GM21367 (cell line): ENCODE data around the gene MTCL3.
"Not testable (repeated sequence)": the region's sequence is repeated elsewhere in the genome, so short reads cannot be mapped to it uniquely, and the experiment has no call there.

ENCODE experiments used
- ATAC-seq: cut with Tn5 transposase; IDR thresholded peaks from one replicate; pipeline ENCODE4 v1.9.1; 2021; ENCODE audit not compliant: unreplicated experiment

The MTCL3 gene

GRCh38 chr6:127439718-127440117 lies 79.4 kb downstream of the MTCL3 start:
- no peak for ATAC-seq

GRCh38 chr6:127436578-127437110 lies 82.5 kb downstream of the MTCL3 start:
- no peak for ATAC-seq

GRCh38 chr6:127435626-127436220 lies 83.4 kb downstream of the MTCL3 start:
- ATAC-seq = no peak

GRCh38 chr6:127434651-127435050 lies 84.5 kb downstream of the MTCL3 start:
- ATAC-seq = no peak

GRCh38 chr6:127428562-127428961 lies 90.6 kb downstream of the MTCL3 start:
- not testable (repeated sequence) for ATAC-seq

- ATAC-seq = no peak
Measured at GRCh38 chr6:127423921-127424320, 95.2 kb downstream of the MTCL3 start.
